SK-N-MC (cell line): ENCODE results near the gene SMCHD1.

Experiments used
- EZH2 ChIP-seq: fragments of 200-600 bp; sonication (generic); IDR thresholded peaks from one replicate; pipeline ENCODE4 v1.6.1; 2017; ENCODE audit warnings: antibody characterized with exemption
- POLR2AphosphoS5 ChIP-seq: IDR thresholded peaks from 2 replicates; pipeline ENCODE4 v1.6.1; 2012; ENCODE audit warnings: mild to moderate bottlenecking, low read depth, low read length, borderline replicate concordance

- no peak for TF ChIP-seq POLR2AphosphoS5
- no peak for TF ChIP-seq EZH2
These were observed 45.0 kb upstream of the SMCHD1 start for GRCh38 chr18:2610549-2610948.
